Measurements from ENCODE around the gene MGA.

MGA gene

GRCh38 chr15:41810651-41811431, 150.6 kb downstream of the MGA start:
- no peak for DNase-seq (ENCODE audit: low read depth in 1 of 2, low spot score in 1 of 2)
- H3K27ac ChIP-seq (replicated peaks), result no peak overlapping the region

GRCh38 chr15:41811432-41812195, 151.4 kb downstream of the MGA start:
- peak; percentile 83 for TF ChIP-seq CTCF (IDR thresholded peaks at IDR 0.05; ENCODE audit: insufficient read depth, low read length)
- no peak for TF ChIP-seq GABPA (IDR thresholded peaks at IDR 0.05; ENCODE audit: low read depth)
- no peak for TF ChIP-seq SPI1 (IDR thresholded peaks at IDR 0.05; ENCODE audit: borderline replicate concordance, low read depth)
- no peak overlapping the region for H3K27ac ChIP-seq (replicated peaks)
- no peak overlapping the region for H3K4me3 ChIP-seq (replicated peaks; ENCODE audit: insufficient read depth, low read length)
- no peaks in the 10 kb centered on the region for H3K27me3 ChIP-seq (ENCODE audit: insufficient read depth, poor library complexity, severe bottlenecking)
- DNase-seq (ENCODE audit: low read depth in 1 of 2, low spot score in 1 of 2), result peak; percentile 41 to 84

More at GRCh38 chr15:41810651-41811431, 150.6 kb downstream of the MGA start:
- H3K27me3 ChIP-seq (ENCODE audit: insufficient read depth, poor library complexity, severe bottlenecking), result no peaks in the 10 kb centered on the region
- TF ChIP-seq POLR2AphosphoS5 (IDR thresholded peaks at IDR 0.05; ENCODE audit: low read depth) (no peak), GABPA (IDR thresholded peaks at IDR 0.05; ENCODE audit: low read depth) (no peak), REST (IDR thresholded peaks at IDR 0.05; ENCODE audit: insufficient replicate concordance, low read depth) (no peak), SPI1 (IDR thresholded peaks at IDR 0.05; ENCODE audit: borderline replicate concordance, low read depth) (no peak)
- H3K4me3 ChIP-seq (replicated peaks; ENCODE audit: insufficient read depth, low read length), result no peak overlapping the region

GRCh38 chr15:41812820-41813375, 152.7 kb downstream of the MGA start:
- Histone ChIP-seq H3K27ac (replicated peaks) (no peak overlapping the region), H3K27me3 (ENCODE audit: insufficient read depth, poor library complexity, severe bottlenecking) (no peaks in the 10 kb centered on the region), H3K4me3 (replicated peaks; ENCODE audit: insufficient read depth, low read length) (no peak overlapping the region)
- TF ChIP-seq POLR2AphosphoS5 (IDR thresholded peaks at IDR 0.05; ENCODE audit: low read depth) (no peak), GABPA (IDR thresholded peaks at IDR 0.05; ENCODE audit: low read depth) (no peak), SPI1 (IDR thresholded peaks at IDR 0.05; ENCODE audit: borderline replicate concordance, low read depth) (no peak), REST (IDR thresholded peaks at IDR 0.05; ENCODE audit: insufficient replicate concordance, low read depth) (no peak), CTCF (IDR thresholded peaks at IDR 0.05; ENCODE audit: insufficient read depth, low read length) (no peak)
- DNase-seq (ENCODE audit: low read depth in 1 of 2, low spot score in 1 of 2), result no peak

- no peak overlapping the region for H3K27ac ChIP-seq (replicated peaks)
- H3K27me3 ChIP-seq (ENCODE audit: insufficient read depth, poor library complexity, severe bottlenecking), result no peaks in the 10 kb centered on the region
- TF ChIP-seq CTCF (IDR thresholded peaks at IDR 0.05; ENCODE audit: insufficient read depth, low read length) (no peak), POLR2AphosphoS5 (IDR thresholded peaks at IDR 0.05; ENCODE audit: low read depth) (no peak), SPI1 (IDR thresholded peaks at IDR 0.05; ENCODE audit: borderline replicate concordance, low read depth) (no peak), REST (IDR thresholded peaks at IDR 0.05; ENCODE audit: insufficient replicate concordance, low read depth) (no peak), GABPA (IDR thresholded peaks at IDR 0.05; ENCODE audit: low read depth) (no peak)
- no peak for DNase-seq (ENCODE audit: low read depth in 1 of 2, low spot score in 1 of 2)
- H3K4me3 ChIP-seq (replicated peaks; ENCODE audit: insufficient read depth, low read length), result no peak overlapping the region
Measured at GRCh38 chr15:41813426-41813825, 153.2 kb downstream of the MGA start.

All from HL-60 (cell line).